ENCODE measurements around the gene CLIC3.

Gene CLIC3

DNA sequence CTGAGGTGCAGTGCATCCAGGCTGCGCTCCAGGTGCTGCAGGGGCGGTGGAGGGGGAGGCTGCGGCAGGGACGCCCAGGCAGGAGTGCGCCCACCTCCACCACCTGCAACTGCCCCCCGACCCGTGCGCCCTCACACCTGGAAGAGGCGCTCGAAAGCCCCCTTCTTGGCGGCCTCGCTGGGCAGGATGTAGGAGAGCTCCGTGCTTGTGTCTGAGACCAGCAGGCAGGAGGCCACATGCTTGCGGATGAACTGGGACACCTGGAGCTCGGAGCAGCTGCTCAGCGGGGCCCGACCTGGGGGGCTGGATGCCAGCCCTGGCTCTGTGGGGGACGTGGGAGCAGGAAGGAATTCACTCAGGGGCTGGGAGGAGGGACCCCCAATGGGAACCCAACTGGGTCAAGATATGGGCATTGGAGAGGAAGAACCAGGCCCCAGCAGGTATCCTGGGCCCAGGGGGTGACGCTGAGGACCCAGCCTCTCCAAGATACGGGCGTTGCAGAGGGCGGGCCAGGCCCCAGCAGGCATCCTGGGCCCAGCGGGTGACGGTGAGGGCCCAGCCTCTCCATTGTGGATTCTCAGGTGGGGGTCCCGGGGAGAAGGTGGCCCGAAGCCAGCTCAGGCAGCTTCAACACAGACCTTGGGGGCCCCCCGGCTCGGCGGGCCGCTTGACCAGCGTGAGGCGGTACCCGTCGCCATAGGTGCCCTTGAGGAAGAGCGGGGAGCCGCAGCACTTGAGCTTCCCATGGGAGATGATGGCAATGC, 18.6 kb upstream of the CLIC3 start:
- H3K36me3 ChIP-seq (ENCODE audit: control insufficient read depth, insufficient read depth, low read length, severe bottlenecking): peaks cover 24% of the 10 kb centered on the region
- H3K27me3 ChIP-seq (replicated peaks; ENCODE audit: control insufficient read depth, insufficient read depth, low read length): no peaks in the 10 kb centered on the region
- DNase-seq (ENCODE audit: low read depth): no peak
- no peak overlapping the region for H3K9ac ChIP-seq (ENCODE audit: low read length)
- H3K4me3 ChIP-seq (ENCODE audit: low read length): no peak overlapping the region
- no peaks in the 10 kb centered on the region for H3K9me3 ChIP-seq (ENCODE audit: control insufficient read depth, low read length)
- H3K4me1 ChIP-seq (ENCODE audit: control insufficient read depth, insufficient read depth, low read length): no peaks in the 10 kb centered on the region

DNA sequence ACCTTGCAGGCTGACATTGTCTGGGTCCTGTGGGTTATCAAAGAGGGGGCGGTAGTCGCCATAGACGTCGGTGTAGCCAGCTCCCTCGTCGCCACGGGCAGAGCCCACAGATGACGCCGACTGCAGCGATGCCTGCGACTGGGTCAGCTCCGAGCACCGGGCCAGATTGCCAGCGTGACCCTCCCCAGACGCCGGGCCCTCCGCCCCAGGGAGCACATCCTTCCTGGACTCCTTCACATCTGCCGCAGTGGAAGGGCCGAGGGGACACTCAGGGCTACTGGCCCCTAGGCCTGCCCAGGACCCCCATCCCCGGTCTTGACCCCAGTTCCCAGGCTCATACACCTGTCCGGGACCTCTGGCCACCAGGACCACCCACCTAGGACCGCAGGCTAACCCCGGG, 17.8 kb upstream of the CLIC3 start:
- Histone ChIP-seq H3K4me1 (ENCODE audit: control insufficient read depth, insufficient read depth, low read length) (no peaks in the 10 kb centered on the region), H3K27me3 (replicated peaks; ENCODE audit: control insufficient read depth, insufficient read depth, low read length) (no peaks in the 10 kb centered on the region), H3K9me3 (ENCODE audit: control insufficient read depth, low read length) (no peaks in the 10 kb centered on the region), H3K36me3 (ENCODE audit: control insufficient read depth, insufficient read depth, low read length, severe bottlenecking) (peaks cover 29% of the 10 kb centered on the region), H3K4me3 (ENCODE audit: low read length) (no peak overlapping the region), H3K9ac (ENCODE audit: low read length) (no peak overlapping the region)
- DNase-seq (ENCODE audit: low read depth): no peak

GRCh38 chr9:137013571-137013940, 17.2 kb upstream of the CLIC3 start:
- no peak overlapping the region for H3K4me3 ChIP-seq (ENCODE audit: low read length)

DNA sequence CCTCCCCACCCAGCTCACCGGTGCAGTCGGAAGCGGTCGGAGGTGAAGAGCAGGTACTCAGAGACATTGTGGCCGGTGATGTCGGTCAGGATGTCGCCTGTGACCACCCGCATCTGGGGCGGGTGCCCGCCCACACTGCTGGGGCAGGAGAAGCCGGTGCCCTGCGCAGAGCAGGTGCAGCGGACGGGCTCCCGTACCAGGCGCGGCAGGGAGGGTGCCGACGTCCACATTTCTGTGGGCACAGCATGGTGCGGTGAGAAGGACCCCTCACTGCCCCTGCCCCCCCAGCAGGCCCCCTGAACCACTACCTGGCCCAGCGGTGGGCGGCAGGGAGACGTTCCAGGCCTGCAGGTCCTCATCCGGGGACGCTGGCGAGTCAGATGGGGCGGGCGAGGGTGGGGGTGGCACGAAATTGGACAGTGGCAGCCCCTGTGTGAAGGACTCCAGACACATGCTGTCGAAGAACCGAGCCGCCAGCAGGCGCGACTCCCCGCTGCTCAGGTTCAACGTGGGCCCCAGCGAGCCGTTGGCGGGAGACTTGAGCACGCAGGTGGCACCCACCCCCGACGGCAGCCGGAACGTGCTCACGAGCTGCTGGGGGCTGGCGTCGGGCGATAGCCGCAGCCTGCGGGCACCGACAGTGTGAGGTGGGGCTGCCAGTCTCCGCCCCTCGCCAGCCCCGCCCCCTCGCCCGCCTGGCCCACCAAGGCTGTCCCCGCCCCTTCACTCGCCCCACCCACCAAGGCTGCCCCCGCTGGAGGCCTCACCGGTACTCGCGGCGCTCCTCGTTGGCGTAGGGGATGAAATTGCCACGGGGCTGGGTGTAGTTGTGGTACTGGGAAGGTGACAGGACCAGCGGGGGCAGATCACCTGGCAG, 16.6 kb upstream of the CLIC3 start:
- Histone ChIP-seq H3K9ac (ENCODE audit: low read length) (no peak overlapping the region), H3K36me3 (ENCODE audit: control insufficient read depth, insufficient read depth, low read length, severe bottlenecking) (peaks cover 29% of the 10 kb centered on the region), H3K4me1 (ENCODE audit: control insufficient read depth, insufficient read depth, low read length) (no peaks in the 10 kb centered on the region), H3K27me3 (replicated peaks; ENCODE audit: control insufficient read depth, insufficient read depth, low read length) (no peaks in the 10 kb centered on the region), H3K9me3 (ENCODE audit: control insufficient read depth, low read length) (no peaks in the 10 kb centered on the region), H3K4me3 (ENCODE audit: low read length) (no peak overlapping the region)
- no peak for DNase-seq (ENCODE audit: low read depth)

More at GRCh38 chr9:137013571-137013940, 17.2 kb upstream of the CLIC3 start:
- no peaks in the 10 kb centered on the region for H3K27me3 ChIP-seq (replicated peaks; ENCODE audit: control insufficient read depth, insufficient read depth, low read length)
- no peak overlapping the region for H3K9ac ChIP-seq (ENCODE audit: low read length)
- no peaks in the 10 kb centered on the region for H3K9me3 ChIP-seq (ENCODE audit: control insufficient read depth, low read length)
- no peaks in the 10 kb centered on the region for H3K4me1 ChIP-seq (ENCODE audit: control insufficient read depth, insufficient read depth, low read length)
- DNase-seq (ENCODE audit: low read depth): no peak
- peaks cover 29% of the 10 kb centered on the region for H3K36me3 ChIP-seq (ENCODE audit: control insufficient read depth, insufficient read depth, low read length, severe bottlenecking)

GRCh38 chr9:137011907-137012675, 15.7 kb upstream of the CLIC3 start:
- DNase-seq (ENCODE audit: low read depth): no peak
- Histone ChIP-seq H3K4me3 (ENCODE audit: low read length) (no peak overlapping the region), H3K4me1 (ENCODE audit: control insufficient read depth, insufficient read depth, low read length) (no peaks in the 10 kb centered on the region), H3K27me3 (replicated peaks; ENCODE audit: control insufficient read depth, insufficient read depth, low read length) (no peaks in the 10 kb centered on the region), H3K36me3 (ENCODE audit: control insufficient read depth, insufficient read depth, low read length, severe bottlenecking) (peaks cover 29% of the 10 kb centered on the region), H3K9ac (ENCODE audit: low read length) (no peak overlapping the region), H3K9me3 (ENCODE audit: control insufficient read depth, low read length) (no peaks in the 10 kb centered on the region)

- no peaks in the 10 kb centered on the region for H3K27me3 ChIP-seq (replicated peaks; ENCODE audit: control insufficient read depth, insufficient read depth, low read length)
- no peaks in the 10 kb centered on the region for H3K4me1 ChIP-seq (ENCODE audit: control insufficient read depth, insufficient read depth, low read length)
- DNase-seq (ENCODE audit: low read depth): no peak
- no peak overlapping the region for H3K4me3 ChIP-seq (ENCODE audit: low read length)
- no peaks in the 10 kb centered on the region for H3K9me3 ChIP-seq (ENCODE audit: control insufficient read depth, low read length)
- H3K9ac ChIP-seq (ENCODE audit: low read length): no peak overlapping the region
- H3K36me3 ChIP-seq (ENCODE audit: control insufficient read depth, insufficient read depth, low read length, severe bottlenecking): peaks cover 21% of the 10 kb centered on the region
Observed at GRCh38 chr9:137011156-137011555, 14.8 kb upstream of the CLIC3 start.

DNA sequence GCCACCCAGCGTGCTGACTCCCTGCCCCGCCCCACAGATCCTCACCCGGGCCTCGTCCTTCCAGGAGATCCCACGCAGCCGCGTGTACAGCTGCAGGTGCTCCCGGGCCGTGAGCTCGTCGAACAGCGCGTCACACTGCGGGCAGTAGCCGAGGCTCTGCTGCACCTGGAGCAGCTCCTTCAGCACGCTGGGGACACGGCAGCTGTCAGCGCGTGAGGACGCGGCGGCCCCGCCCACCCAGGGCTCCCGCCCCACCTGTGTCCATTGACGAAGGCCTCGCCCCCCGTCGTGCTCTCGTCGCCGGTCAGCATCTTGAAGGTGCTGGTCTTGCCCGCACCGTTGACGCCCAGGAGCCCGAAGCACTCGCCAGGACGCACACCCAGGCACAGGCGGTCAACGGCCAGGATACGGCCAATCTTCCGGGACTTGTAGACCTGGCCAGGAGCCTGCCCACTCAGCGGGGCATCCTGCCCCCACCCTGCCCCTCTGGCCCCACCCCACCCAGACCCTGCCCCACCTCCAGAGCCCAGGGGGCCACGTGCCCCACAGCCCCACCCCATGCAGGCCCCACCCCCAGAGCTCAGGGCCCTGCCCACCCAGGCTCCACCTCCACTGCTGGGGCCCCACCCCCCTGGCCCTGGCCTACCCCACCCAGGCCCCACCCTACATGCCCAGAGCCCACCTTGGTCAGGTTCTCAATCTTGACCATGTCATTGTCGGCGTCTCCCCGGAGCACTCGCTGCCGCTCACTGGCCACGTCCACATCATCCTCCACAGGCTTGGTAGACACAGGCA, 13.8 kb upstream of the CLIC3 start:
- H3K27me3 ChIP-seq (replicated peaks; ENCODE audit: control insufficient read depth, insufficient read depth, low read length): no peaks in the 10 kb centered on the region
- no peaks in the 10 kb centered on the region for H3K4me1 ChIP-seq (ENCODE audit: control insufficient read depth, insufficient read depth, low read length)
- no peaks in the 10 kb centered on the region for H3K9me3 ChIP-seq (ENCODE audit: control insufficient read depth, low read length)
- no peak overlapping the region for H3K4me3 ChIP-seq (ENCODE audit: low read length)
- DNase-seq (ENCODE audit: low read depth): no peak
- H3K36me3 ChIP-seq (ENCODE audit: control insufficient read depth, insufficient read depth, low read length, severe bottlenecking): peaks cover 13% of the 10 kb centered on the region
- no peak overlapping the region for H3K9ac ChIP-seq (ENCODE audit: low read length)

- no peak for DNase-seq (ENCODE audit: low read depth)
- Histone ChIP-seq H3K9ac (ENCODE audit: low read length) (no peak overlapping the region), H3K27me3 (replicated peaks; ENCODE audit: control insufficient read depth, insufficient read depth, low read length) (no peaks in the 10 kb centered on the region), H3K4me1 (ENCODE audit: control insufficient read depth, insufficient read depth, low read length) (no peaks in the 10 kb centered on the region), H3K4me3 (ENCODE audit: low read length) (no peak overlapping the region), H3K36me3 (ENCODE audit: control insufficient read depth, insufficient read depth, low read length, severe bottlenecking) (peaks cover 9% of the 10 kb centered on the region), H3K9me3 (ENCODE audit: control insufficient read depth, low read length) (no peaks in the 10 kb centered on the region)
Observed at GRCh38 chr9:137009217-137009616, 12.8 kb upstream of the CLIC3 start.

DNA sequence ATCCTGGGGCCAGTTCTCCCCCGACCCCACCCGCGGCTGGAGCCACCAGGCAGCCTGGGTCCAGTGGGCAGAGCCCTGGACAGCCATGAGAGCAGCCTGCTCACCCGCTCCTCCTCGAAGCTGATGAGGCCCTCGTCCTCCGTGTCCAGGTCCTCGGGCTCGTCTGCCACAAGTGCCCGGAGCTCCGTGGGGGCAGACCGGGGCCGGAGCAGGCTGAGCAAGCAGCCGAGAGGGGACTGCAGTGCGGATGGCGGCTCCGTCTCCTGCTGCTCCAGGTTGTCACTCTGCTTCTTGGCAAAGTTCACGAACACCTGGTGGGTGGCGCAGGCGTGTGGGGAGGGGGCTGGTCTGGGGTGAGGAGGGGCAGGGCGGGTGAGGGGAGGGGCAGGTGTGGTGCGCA, 11.9 kb upstream of the CLIC3 start:
- no peak for DNase-seq (ENCODE audit: low read depth)
- Histone ChIP-seq H3K9ac (ENCODE audit: low read length) (no peak overlapping the region), H3K27me3 (replicated peaks; ENCODE audit: control insufficient read depth, insufficient read depth, low read length) (no peaks in the 10 kb centered on the region), H3K4me1 (ENCODE audit: control insufficient read depth, insufficient read depth, low read length) (no peaks in the 10 kb centered on the region), H3K4me3 (ENCODE audit: low read length) (no peak overlapping the region), H3K36me3 (ENCODE audit: control insufficient read depth, insufficient read depth, low read length, severe bottlenecking) (peaks cover 9% of the 10 kb centered on the region), H3K9me3 (ENCODE audit: control insufficient read depth, low read length) (no peaks in the 10 kb centered on the region)

DNA sequence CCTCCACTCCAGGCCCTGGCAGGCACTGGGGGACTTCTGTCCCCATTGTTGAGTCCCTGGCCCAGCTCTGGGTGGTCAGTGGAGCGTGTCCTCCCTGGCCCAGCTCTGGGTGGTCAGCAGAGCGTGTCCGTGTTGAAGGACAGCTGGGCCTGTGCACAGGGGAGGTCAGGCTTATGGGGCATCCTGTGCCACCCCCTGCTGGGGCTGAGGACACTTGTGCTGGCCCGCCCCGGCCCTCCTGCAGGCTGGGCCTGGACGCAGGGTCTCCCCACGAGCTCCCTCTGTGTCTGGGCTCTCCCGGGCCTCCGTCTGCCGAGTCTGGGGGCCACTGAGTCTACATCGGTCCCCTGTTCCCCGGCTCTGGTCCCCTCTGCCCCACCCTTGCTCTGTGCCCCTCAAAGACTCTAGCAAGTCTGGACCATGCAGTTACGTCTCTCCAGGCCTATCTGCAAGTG, 11.5 kb upstream of the CLIC3 start:
- Histone ChIP-seq H3K36me3 (ENCODE audit: control insufficient read depth, insufficient read depth, low read length, severe bottlenecking) (peaks cover 9% of the 10 kb centered on the region), H3K27me3 (replicated peaks; ENCODE audit: control insufficient read depth, insufficient read depth, low read length) (no peaks in the 10 kb centered on the region), H3K4me3 (ENCODE audit: low read length) (no peak overlapping the region), H3K9ac (ENCODE audit: low read length) (no peak overlapping the region), H3K4me1 (ENCODE audit: control insufficient read depth, insufficient read depth, low read length) (no peaks in the 10 kb centered on the region), H3K9me3 (ENCODE audit: control insufficient read depth, low read length) (no peaks in the 10 kb centered on the region)
- DNase-seq (ENCODE audit: low read depth): no peak
